ENCODE data around the gene TRIM71.

- TF ChIP-seq EZH2 (IDR thresholded peaks at IDR 0.05) (no peak), CTCF (IDR thresholded peaks at IDR 0.05 in 2 of 3, conservative IDR thresholded peaks at IDR 0.05 in 1 of 3; ENCODE audit: borderline replicate concordance in 1 of 3, insufficient read depth in 1 of 3, low read depth in 2 of 3, low read length in 2 of 3) (no peak), POLR2A (IDR thresholded peaks at IDR 0.05; ENCODE audit: borderline replicate concordance, extremely low read depth, insufficient read depth, insufficient read length) (no peak), EZH2phosphoT487 (IDR thresholded peaks at IDR 0.05; ENCODE audit: borderline replicate concordance) (no peak)
Measured at GRCh38 chr3:32817558-32818228, at the start of gene TRIM71.

Data from HCT116 (cell line).